Stimulated activated CD8-positive, alpha-beta memory T cell treated with anti-CD3 and anti-CD28 coated beads, Interleukin-12 subunit alpha, Interleukin-12 subunit beta, amount 100 ng/mL, for 4 hours (primary cell): ENCODE results near the gene CMPK2.

ENCODE experiments used
- DNase-seq: peaks from one replicate; pipeline ENCODE4 v3.0.0-alpha.2; 2020; ENCODE audit warnings: low read depth

The CMPK2 gene

DNA sequence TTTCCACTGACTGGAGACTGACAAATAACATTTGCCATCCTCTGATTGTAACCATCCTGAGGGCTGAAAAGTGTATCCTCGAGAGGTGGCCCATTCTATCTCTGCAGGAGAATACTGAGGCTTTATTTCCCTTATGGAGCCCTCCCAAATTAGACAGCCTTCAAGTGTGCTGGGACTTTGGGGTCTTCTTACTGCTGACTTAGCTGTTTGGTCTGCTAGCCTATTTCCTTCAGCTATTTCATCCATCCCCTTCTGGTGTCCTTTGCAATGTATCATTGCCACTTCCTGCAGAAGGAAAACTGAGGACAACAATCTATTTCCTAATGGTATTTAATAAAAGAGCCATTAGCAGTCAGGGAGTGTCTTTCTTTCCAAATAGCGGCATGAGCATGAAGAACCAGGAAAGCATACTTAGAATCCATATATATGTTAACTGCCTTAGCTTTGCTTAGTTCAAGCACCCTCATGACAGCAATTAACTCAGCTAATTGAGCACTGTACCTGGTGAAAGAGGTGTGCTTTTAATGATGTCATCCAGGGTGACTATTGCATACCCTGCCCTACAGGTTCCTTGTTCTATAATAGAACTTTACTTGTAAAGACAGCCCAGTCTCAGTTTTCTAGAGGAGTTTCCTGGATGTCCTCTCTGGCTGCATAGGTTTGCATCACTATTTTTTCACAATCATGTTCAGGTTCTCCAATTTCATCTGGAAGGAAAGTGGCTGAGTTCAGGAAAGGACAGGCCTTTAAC is 24.0 kb downstream of the CMPK2 start:
- DNase-seq, result no peak

DNA sequence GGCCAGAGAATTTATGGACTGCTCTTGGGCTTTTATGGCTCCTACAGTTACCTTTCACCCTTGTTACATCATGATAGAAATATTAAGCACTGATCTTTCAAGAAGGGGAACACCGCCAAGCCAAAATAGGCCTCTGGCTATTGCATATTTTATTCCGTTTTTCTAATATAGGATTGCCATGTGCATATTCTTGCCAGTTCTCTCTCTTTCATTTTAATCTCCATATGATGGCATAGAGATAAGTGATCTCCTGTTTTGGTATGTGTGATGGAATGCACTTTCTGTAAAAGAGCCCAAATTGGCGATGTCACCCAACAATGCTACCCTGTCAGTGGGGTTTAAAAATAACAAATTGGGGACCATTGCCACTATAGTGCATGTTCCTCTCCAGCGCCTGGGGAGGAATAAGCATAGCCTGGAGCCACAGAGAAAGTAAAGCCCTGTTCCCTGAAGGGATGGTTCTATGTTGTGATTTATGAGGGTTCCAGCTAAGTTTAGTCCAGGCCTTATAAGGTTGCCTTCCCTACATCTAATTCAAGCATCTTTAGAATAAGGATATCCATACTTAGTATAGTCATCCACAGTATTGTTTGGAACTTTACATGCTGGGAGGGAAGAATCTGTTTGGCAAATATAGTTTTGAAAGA is 26.9 kb downstream of the CMPK2 start:
- DNase-seq, result no peak

DNA sequence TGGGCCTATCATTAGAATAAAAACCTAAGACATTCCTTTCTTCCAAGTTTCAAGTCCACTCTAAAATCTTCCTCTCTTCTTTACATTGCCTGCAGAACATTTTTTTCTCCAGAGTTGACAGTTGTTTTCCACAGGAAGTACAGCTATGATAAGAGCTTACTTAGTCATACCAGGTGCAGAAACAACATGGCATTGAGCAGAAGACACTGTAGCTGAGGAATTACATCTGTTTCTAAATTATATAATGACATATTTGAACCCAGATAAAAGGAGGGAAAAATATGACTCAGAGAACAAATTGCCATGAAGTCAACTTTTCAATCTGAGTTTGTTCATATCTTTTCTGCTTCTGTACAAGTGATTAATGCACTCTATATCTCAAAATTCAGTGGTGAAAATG is 30.2 kb downstream of the CMPK2 start:
- DNase-seq, result no peak

DNA sequence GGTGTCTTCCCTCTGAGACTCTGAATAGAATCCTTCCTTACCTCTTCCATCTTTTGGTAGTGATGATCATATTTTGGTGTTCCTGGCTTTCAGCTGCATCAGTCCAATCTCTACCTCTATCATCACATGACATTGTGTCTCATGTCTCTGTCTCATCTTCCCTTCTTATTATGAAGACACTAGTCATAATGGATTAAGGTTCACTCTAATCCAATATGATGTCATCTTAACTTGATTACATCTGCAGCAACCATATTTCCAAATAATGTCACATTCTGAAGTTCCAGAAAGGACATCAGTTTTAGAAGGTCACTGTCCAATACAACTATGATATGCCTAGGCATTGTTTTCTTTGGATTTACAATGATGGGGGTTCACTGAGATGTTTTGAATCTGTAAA is 31.5 kb downstream of the CMPK2 start:
- no peak for DNase-seq

DNA sequence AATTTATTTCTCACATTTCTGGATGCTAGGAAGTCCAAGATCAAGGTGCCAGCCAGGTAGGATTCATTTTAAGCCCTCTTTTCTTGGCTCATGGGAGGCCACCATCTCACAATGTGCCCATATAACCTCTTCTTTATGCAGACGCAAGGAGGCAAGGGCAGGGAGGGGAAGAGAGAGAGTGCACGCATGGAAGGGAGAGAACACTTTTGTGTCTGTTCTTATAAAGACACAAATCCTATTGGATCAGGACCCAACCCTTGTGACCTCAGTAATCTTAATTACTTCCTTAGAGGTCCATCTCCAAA is 32.5 kb downstream of the CMPK2 start:
- DNase-seq, result no peak

- DNase-seq, result no peak
Measured at GRCh38 chr2:6832596-6833299, 33.0 kb downstream of the CMPK2 start.

DNA sequence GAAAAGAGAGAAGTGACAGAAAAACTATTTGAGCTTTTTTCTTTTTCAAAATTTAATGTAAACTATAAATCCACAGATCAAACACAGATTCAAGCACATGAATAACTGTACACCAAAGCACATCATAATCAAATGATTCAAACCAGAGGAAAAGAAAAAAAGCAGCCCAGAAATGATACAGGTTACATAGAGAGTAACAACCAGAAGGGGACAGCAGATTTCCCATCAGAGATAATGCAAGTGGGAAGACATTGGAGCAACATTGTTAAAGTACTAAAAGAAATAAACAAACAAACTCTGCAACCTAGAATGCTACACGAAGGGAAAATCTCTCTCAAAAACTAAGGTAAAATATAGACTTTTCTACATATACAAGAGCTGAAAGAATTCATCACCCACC is 34.5 kb downstream of the CMPK2 start:
- no peak for DNase-seq

- DNase-seq, result no peak
Measured at GRCh38 chr2:6828299-6828584, 37.5 kb downstream of the CMPK2 start.

GRCh38 chr2:6827566-6828298 is 38.0 kb downstream of the CMPK2 start:
- DNase-seq, result no peak

- no peak for DNase-seq
Measured at GRCh38 chr2:6826081-6826913, 39.4 kb downstream of the CMPK2 start.

DNA sequence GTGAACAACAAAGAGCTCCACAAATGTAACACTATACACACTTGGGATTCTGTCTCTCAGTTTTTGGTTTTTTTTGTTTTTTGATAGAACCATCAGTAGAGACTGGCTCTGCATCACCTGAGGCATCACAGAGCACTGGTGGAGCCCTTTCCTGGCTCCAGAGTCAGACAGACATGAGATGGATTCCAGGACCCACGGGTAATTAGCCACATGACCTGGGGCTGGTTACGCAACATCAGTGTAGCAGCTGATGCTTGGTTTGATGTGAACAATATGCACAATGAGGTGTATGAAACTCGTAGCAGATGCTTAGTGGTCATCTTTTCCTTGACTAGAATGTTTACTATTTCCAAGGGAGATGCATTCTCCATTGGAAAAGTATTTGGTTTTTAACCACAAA is 40.7 kb downstream of the CMPK2 start:
- no peak for DNase-seq

DNA sequence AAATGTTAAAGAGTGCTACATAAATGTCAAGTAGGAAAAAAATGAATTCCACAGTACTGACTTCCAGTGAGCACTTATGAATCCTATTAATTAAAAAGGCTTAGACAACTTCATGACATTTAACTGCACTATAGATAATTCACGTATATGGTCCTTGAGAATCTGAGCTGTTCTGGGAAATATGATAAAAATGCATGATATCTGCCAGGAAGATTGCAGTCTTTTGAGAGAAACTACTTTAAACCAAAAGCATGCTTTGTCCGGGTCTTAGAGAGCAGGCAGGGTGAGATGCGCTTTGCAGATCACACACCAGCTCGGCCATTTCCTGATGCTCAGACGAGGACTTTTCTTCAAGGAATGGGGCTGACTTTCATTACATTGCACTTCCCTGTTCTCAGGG is 42.6 kb downstream of the CMPK2 start:
- DNase-seq, result no peak

GRCh38 chr2:6822406-6822805 is 43.3 kb downstream of the CMPK2 start:
- no peak for DNase-seq

DNA sequence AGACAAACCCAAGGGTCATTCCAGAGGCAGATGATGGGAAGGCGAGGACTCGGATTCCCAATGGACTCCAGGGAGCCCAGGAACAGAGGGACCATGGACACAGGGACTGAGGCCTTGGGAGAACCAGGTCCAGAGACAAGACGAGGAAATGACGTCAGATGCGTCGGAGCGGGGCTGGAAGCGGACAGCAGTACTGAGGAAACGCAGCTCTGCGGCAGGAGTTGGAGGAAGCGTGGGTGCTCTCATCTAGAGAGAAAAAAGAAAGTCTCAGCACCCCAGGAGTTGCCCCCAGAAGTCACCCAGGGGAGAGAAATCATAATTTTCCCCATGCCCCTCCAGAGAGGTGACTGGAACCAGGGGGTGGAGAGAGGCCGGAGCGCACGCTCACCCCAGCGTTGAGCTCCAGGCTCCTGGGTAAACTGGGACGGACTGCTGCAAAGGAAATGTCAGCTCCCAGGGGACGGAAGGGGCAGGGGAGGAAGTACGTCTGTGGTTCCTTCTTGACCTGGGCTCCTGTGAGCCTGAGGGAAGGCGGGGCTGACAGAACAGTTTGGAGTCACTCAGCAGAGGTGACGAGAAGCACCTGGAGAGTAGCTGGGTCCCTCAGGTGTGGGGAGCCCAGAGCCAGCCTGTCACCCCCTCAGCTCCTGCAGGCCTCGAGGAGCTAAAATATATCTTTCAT is 44.7 kb downstream of the CMPK2 start:
- DNase-seq, result no peak

- DNase-seq, result no peak
Measured at GRCh38 chr2:6820236-6820635, 45.5 kb downstream of the CMPK2 start.

GRCh38 chr2:6819668-6820067 is 46.0 kb downstream of the CMPK2 start:
- no peak for DNase-seq

DNA sequence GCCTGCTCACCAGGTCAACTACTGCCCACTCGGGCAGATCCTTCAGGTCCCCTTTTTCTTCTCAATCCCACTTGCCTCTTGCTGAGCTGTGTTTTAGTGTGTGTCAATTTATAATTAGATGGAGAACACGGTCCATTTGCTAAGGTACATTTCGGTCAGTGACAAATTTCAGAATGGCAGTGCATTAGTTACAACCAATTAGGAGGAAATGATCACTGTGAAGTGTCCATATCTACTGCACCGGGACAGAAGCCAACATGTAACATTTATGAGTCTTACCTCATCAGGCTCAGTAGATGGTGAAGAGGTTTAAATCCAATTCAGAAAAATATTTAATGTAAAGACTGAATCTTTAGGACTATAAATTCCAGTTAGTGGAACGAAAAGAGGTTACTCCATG is 47.7 kb downstream of the CMPK2 start:
- DNase-seq, result no peak

DNA sequence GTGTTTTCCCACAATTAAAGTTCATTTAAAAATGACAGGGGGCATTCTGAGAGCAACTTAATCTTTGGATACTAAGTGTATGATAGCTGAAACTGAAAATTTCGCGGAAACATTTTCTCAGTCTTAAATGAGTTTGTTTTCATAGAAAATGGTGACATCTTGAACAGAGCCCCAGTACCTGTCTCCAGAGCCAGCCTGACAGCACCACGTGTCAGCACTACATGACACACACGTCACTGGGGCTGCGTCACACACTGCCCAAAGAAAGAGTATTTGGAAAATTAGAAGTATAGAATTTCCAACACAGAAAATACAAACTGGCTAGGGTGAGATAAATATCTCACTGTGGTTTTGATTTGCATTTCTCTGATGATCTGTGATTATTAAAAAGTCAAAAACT is 50.8 kb downstream of the CMPK2 start:
- DNase-seq, result no peak

DNA sequence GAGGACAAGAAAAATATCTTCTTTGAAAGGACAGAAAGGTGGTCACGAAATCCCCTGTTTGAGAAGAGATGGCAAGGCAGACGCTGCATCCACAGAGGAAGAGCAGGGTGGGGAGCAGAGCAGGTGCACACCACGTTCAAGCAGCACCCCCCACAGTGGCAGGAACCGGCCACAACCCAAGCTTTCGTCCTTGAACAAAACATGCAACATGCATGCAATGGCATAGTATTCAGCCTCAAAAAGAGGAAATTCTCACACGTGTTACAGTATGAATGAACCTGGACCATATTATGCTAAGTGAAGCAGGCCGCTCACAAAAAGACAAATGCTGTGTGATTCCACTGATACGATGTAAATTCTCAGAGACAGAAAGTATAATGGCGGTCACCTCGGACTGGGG is 51.4 kb downstream of the CMPK2 start:
- no peak for DNase-seq

- no peak for DNase-seq
Measured at GRCh38 chr2:6813573-6813972, 52.1 kb downstream of the CMPK2 start.

GRCh38 chr2:6812857-6813530 is 52.7 kb downstream of the CMPK2 start:
- DNase-seq, result no peak
